BLaER1 treated with 17β-estradiol and CSF1 and Interleukin-3, amounts not matched to agents 10 nM and 100 nM (cell line): Measurements from ENCODE around the gene GLG1.
A peak's percentile ranks its signal among the peaks of the same experiment; 100 is the strongest.
"Not testable (repeated sequence)": the region's sequence is repeated elsewhere in the genome, so short reads cannot be mapped to it uniquely, and the experiment has no call there.

Source experiments
- H3K27ac ChIP-seq, 11 experiments: shearing (Covaris generic); formaldehyde crosslinking; 2 replicates each; pipeline ENCODE4 v1.8.1; 2022
- H3K27me3 ChIP-seq, 11 experiments: shearing (Covaris generic); formaldehyde crosslinking; 2 replicates each; pipeline ENCODE4 v1.8.1; 2022
- H3K36me3 ChIP-seq, 11 experiments: shearing (Covaris generic); formaldehyde crosslinking; 2 replicates each; pipeline ENCODE4 v1.8.1; 2022
- H3K4me1 ChIP-seq, 10 experiments: shearing (Covaris generic); formaldehyde crosslinking; 2 replicates each; pipeline ENCODE4 v1.8.1; 2022
- H3K4me2 ChIP-seq, 11 experiments: shearing (Covaris generic); formaldehyde crosslinking; 2 replicates each; pipeline ENCODE4 v1.8.1; 2022
- H3K4me3 ChIP-seq, 10 experiments: shearing (Covaris generic); formaldehyde crosslinking; 2 replicates each; pipeline ENCODE4 v1.8.1; 2022
- H3K9ac ChIP-seq, 11 experiments: shearing (Covaris generic); formaldehyde crosslinking; 2 replicates each; pipeline ENCODE4 v1.8.1; 2022
- H3K9me3 ChIP-seq, 11 experiments: shearing (Covaris generic); formaldehyde crosslinking; replicated peaks in 1 of 11; 2 replicates each; pipeline ENCODE4 v1.8.1; 2022
- H4K20me1 ChIP-seq, 11 experiments: shearing (Covaris generic); formaldehyde crosslinking; 2 replicates each; pipeline ENCODE4 v1.8.1; 2022
- Cebpa-rat ChIP-seq, 11 experiments: shearing (Covaris generic); IDR thresholded peaks; 2 replicates each; pipeline ENCODE4 v1.8.1; 2022

GLG1 gene

DNA sequence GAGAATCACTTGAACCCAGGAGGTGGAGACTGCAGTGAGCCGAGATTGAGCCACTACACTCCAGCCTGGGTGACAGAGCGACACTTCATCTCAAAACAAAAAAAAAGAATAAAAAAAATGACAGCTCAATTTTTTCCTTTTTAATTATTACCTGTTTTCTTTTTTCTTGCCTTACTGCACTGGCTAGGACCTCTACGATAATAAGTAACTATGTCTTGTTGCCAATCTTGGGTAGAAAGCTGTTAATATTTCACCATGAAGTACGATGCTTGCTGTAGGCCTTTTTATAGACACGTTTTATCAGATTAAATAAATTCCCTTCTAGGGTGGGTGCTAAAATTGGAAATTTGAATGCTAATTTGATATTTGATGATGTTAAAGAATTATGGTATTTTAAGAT, 82.8 kb downstream of the GLG1 start:
- Histone ChIP-seq H3K4me3 (no peak overlapping the region), H3K27me3 (no peaks in the 10 kb centered on the region), H3K36me3 (peaks cover 19 to 73% (median 46%) of the 10 kb centered on the region in 11 experiments), H3K9me3 (peaks cover 0 to 21% (median 14%) of the 10 kb centered on the region in 11 experiments; a peak in 15 of 22 replicates), H3K4me2 (no peak overlapping the region), H3K9ac (no peak overlapping the region), H4K20me1 (peaks cover 0 to 14% (median 0%) of the 10 kb centered on the region in 11 experiments; a peak in 4 of 22 replicates), H3K4me1 (peaks cover 0 to 25% (median 20%) of the 10 kb centered on the region in 10 experiments; a peak in 18 of 20 replicates), H3K27ac (no peak overlapping the region)
- TF ChIP-seq Cebpa-rat (IDR thresholded peaks at IDR 0.05): no peak

DNA sequence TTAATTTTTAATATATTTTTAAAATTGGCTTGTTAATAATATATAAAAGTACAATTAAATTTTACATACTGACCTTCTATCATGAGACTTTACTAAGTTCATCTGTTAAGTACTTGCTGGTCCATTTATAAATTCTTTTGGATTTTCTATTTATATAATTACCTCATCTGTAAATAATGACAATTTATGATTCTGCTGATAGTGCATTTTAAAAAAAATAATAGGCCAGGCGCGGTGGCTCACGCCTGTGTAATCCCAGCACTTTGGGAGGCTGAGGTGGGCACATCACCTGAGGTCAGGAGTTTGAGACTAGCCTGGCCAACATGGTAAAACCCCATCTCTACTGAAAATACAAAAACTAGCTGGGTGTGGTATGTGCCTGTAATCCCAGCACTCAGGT, 83.2 kb downstream of the GLG1 start:
- H3K4me2 ChIP-seq, H3K27me3 ChIP-seq, H3K9ac ChIP-seq, H3K4me3 ChIP-seq, H3K27ac ChIP-seq: not testable (repeated sequence)
- Histone ChIP-seq H3K9me3 (peaks cover 0 to 25% (median 16%) of the 10 kb centered on the region in 11 experiments; a peak in 17 of 22 replicates), H4K20me1 (peaks cover 0 to 14% (median 0%) of the 10 kb centered on the region in 11 experiments; a peak in 4 of 22 replicates), H3K36me3 (peaks cover 19 to 72% (median 44%) of the 10 kb centered on the region in 11 experiments), H3K4me1 (peaks cover 0 to 25% (median 20%) of the 10 kb centered on the region in 10 experiments; a peak in 18 of 20 replicates)

DNA sequence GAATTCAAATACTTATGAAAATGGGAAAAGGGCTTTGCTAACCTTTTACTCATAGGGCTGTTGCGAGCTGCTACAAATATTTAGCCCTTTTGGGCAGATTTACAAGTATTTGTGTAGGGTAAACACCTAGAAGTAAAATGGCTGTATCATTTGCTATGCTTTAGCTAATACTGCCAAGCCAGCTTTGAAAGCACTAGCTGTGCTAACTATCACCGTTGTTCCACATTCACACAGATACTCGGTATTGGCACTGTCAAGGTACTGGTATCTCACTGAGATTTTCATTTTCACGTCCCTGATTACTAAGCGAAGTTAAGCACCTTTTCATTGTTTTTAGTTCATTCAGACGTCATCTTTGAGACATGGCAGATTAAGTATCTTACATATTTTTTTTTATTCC, 84.8 kb downstream of the GLG1 start:
- Histone ChIP-seq H3K27ac (peak overlapping the region in 7 of 11 experiments; percentile 8 to 61 (median 32); a peak in 6 of 22 replicates), H3K4me3 (no peak overlapping the region)

DNA sequence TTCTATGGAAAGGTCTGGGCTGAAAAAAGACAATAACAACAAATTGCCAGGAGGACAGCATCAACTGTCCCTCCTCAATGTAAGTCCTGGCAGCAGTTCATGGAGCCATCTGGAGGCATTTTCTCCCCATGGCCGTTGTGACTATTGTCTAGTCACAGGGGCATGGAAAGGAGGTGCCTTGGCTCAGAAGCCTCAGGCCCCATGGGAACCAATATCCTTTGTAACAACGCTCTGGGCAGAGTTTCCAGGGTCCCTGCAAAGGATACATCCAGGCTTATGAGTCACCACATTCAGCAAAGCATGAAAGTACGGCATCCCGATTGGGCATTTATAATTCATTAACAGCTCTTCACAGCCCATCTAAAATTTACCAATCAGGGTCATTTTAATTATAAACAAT, 85.2 kb downstream of the GLG1 start:
- Histone ChIP-seq H3K4me3 (no peak overlapping the region), H3K36me3 (peaks cover 23 to 63% (median 38%) of the 10 kb centered on the region in 11 experiments), H3K27ac (peak overlapping the region in 8 of 11 experiments; percentile 15 to 63 (median 56); a peak in 15 of 22 replicates), H3K4me2 (peak overlapping the region in 10 of 11 experiments; percentile 26 to 64 (median 50); a peak in 19 of 22 replicates), H3K9ac (0 out of 22 replicates have a peak overlapping the region, but pooled peaks of 3 of the 11 experiments have one; percentile 1 to 17 (median 6)), H3K9me3 (peaks cover 0 to 35% (median 28%) of the 10 kb centered on the region in 11 experiments; a peak in 17 of 22 replicates), H3K27me3 (no peaks in the 10 kb centered on the region), H3K4me1 (peaks cover 0 to 25% (median 20%) of the 10 kb centered on the region in 10 experiments; a peak in 18 of 20 replicates), H4K20me1 (peaks cover 0 to 14% (median 0%) of the 10 kb centered on the region in 11 experiments; a peak in 4 of 22 replicates)
- no peak for TF ChIP-seq Cebpa-rat (IDR thresholded peaks at IDR 0.05)

More for the DNA sequence above, 84.8 kb downstream of the GLG1 start:
- H3K9ac ChIP-seq: 0 out of 22 replicates have a peak overlapping the region, but pooled peaks of 1 of the 11 experiments have one; percentile 6
- H3K4me1 ChIP-seq: peaks cover 0 to 25% (median 20%) of the 10 kb centered on the region in 10 experiments; a peak in 18 of 20 replicates
- H3K9me3 ChIP-seq: peaks cover 0 to 35% (median 27%) of the 10 kb centered on the region in 11 experiments; a peak in 17 of 22 replicates
- TF ChIP-seq Cebpa-rat (IDR thresholded peaks at IDR 0.05): no peak
- H3K27me3 ChIP-seq: no peaks in the 10 kb centered on the region
- H3K4me2 ChIP-seq: peak overlapping the region in 10 of 11 experiments; percentile 26 to 64 (median 50); a peak in 19 of 22 replicates
- peaks cover 0 to 14% (median 0%) of the 10 kb centered on the region in 11 experiments; a peak in 4 of 22 replicates for H4K20me1 ChIP-seq
- H3K36me3 ChIP-seq: peaks cover 23 to 68% (median 38%) of the 10 kb centered on the region in 11 experiments

DNA sequence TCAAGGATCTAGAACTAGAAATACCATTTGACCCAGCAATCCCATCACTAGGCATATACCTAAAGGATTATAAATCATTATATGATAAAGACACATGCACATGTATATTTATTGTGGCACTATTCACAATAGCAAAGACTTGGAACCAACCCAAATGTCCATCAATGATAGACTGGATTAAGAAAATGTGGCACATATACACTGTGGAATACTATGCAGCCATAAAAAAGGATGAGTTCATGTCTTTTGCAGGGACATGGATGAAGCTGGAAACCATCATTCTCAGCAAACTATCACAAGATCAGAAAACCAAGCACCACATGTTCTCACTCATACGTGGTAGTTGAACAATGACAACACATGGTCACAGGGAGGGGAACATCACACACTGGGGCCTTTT, 88.0 kb downstream of the GLG1 start:
- Histone ChIP-seq H3K9me3 (peaks cover 0 to 29% (median 22%) of the 10 kb centered on the region in 11 experiments; a peak in 17 of 22 replicates), H3K4me1 (peaks cover 0 to 25% (median 20%) of the 10 kb centered on the region in 10 experiments; a peak in 18 of 20 replicates), H3K36me3 (peaks cover 9 to 54% (median 24%) of the 10 kb centered on the region in 11 experiments), H4K20me1 (peaks cover 0 to 14% (median 0%) of the 10 kb centered on the region in 11 experiments; a peak in 4 of 22 replicates)
- H3K27me3 ChIP-seq, H3K9ac ChIP-seq, H3K4me2 ChIP-seq, H3K27ac ChIP-seq, H3K4me3 ChIP-seq: not testable (repeated sequence)

DNA sequence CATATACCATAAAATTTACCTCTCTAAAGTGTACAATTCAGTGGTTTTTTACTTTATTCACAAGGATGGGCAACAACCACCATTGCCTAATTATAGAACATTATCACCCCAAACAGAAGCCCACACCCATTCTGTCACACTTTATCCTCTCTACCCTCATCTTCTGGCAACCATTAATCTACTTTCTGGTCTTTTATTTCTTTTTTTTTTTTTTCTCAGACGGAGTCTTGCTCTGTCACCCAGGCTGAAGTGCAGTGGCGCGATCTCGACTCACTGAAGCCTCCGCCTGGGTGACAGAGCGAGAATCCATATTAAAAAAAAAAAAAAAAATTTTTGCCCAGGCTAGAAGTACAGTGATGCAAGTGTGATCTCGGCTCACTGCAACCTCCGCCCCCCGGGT, 95.0 kb downstream of the GLG1 start:
- H3K27me3 ChIP-seq: no peaks in the 10 kb centered on the region
- H3K9me3 ChIP-seq: peaks cover 0 to 20% (median 11%) of the 10 kb centered on the region in 11 experiments; a peak in 14 of 22 replicates
- no peak for TF ChIP-seq Cebpa-rat (IDR thresholded peaks at IDR 0.05)
- H4K20me1 ChIP-seq: peaks cover 0 to 37% (median 8%) of the 10 kb centered on the region in 11 experiments; a peak in 11 of 22 replicates
- peaks cover 8 to 52% (median 32%) of the 10 kb centered on the region in 11 experiments; a peak in 17 of 22 replicates for H3K36me3 ChIP-seq
- H3K4me2 ChIP-seq: no peak overlapping the region
- H3K9ac ChIP-seq: no peak overlapping the region
- H3K27ac ChIP-seq: no peak overlapping the region
- H3K4me1 ChIP-seq: peaks cover 0 to 18% (median 0%) of the 10 kb centered on the region in 10 experiments; a peak in 4 of 20 replicates
- H3K4me3 ChIP-seq: no peak overlapping the region

DNA sequence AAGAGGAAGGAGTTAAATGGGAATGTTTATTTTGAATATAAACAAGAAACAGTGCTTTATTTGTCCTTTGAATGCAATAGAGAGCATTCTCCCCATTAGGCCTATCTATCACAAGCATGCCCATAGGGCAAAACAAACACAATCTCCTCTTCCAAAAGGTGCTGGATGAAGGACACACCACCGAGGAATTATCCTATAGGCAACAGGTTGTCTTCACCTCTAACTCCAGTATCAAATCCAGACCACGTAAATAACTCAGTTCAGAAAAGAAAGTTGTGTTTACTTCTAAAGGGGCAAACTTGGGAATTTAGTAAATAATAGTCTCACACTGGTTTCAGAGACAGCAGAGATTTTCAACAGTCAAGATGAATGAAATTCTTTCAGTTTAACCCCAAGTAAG, 101.9 kb downstream of the GLG1 start:
- Histone ChIP-seq H3K27ac (no peak overlapping the region), H3K9ac (no peak overlapping the region), H3K9me3 (no peaks in the 10 kb centered on the region), H3K4me3 (no peak overlapping the region), H3K4me1 (peaks cover 9 to 39% (median 22%) of the 10 kb centered on the region in 10 experiments; a peak in 18 of 20 replicates), H3K4me2 (peak overlapping the region in 2 of 11 experiments; percentile 36 to 47; a peak in 3 of 22 replicates), H4K20me1 (peaks cover 0 to 30% (median 11%) of the 10 kb centered on the region in 11 experiments; a peak in 13 of 22 replicates), H3K27me3 (no peaks in the 10 kb centered on the region), H3K36me3 (peaks cover 44 to 85% (median 57%) of the 10 kb centered on the region in 11 experiments)
- TF ChIP-seq Cebpa-rat (IDR thresholded peaks at IDR 0.05): no peak

DNA sequence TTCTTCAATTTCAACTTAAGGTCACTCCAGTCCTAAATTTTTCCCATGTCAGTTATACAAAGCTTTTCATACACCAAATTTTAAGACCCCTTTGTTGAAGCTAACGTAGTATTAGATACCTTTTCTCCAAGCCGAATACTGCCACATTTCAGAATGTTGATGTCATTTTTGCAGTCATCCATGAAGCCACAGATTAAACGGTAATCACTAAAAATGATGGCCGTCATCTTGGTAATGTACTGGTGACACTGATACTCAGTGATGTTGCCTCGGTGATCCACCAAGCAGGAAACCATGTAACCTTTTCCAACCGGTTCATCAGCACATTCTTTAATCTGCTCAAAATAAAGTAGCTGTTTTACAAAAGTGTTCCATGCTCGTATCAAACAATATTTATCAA, 103.5 kb downstream of the GLG1 start:
- H3K9me3 ChIP-seq: no peaks in the 10 kb centered on the region
- no peak overlapping the region for H3K9ac ChIP-seq
- H3K36me3 ChIP-seq: peaks cover 46 to 94% (median 69%) of the 10 kb centered on the region in 11 experiments
- no peak overlapping the region for H3K4me3 ChIP-seq
- H3K4me2 ChIP-seq: peak overlapping the region in 5 of 11 experiments; percentile 24 to 48 (median 45); a peak in 7 of 22 replicates
- H3K27me3 ChIP-seq: no peaks in the 10 kb centered on the region
- H3K27ac ChIP-seq: no peak overlapping the region
- no peak for TF ChIP-seq Cebpa-rat (IDR thresholded peaks at IDR 0.05)
- peaks cover 4 to 30% (median 11%) of the 10 kb centered on the region in 11 experiments; a peak in 12 of 22 replicates for H4K20me1 ChIP-seq
- H3K4me1 ChIP-seq: peaks cover 6 to 39% (median 20%) of the 10 kb centered on the region in 10 experiments; a peak in 18 of 20 replicates
